ENCODE measurements around the gene TRABD2B.

The TRABD2B gene

GRCh38 chr1:47830021-47830420 is 167.2 kb downstream of the TRABD2B start:
- no peak for DNase-seq (ENCODE audit: low read depth, low spot score)

- no peak for DNase-seq (ENCODE audit: low read depth, low spot score)
Observed at GRCh38 chr1:47828978-47829377, 168.2 kb downstream of the TRABD2B start.

DNA sequence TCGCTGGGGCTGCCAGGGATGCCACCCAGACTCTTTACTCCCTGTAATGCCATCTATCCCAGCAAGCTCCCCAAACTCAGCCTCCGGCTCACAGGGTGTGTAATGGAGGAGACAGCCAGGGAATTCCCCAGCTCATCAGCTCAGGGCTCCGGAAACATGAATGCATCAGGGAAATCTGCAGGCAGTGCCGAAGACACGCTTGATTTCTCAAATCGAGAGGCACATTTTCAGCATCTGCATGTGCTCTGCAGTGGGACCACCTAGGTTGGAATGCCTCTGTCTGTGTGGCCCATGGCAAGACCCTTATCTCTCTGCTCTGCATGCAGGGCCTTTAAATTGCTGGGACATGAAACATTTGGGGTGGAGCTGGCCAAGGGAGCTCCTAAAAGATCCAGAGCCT is 170.1 kb downstream of the TRABD2B start:
- DNase-seq (ENCODE audit: low read depth, low spot score), result no peak

GRCh38 chr1:47824716-47825115 is 172.5 kb downstream of the TRABD2B start:
- no peak for DNase-seq (ENCODE audit: low read depth, low spot score)

DNA sequence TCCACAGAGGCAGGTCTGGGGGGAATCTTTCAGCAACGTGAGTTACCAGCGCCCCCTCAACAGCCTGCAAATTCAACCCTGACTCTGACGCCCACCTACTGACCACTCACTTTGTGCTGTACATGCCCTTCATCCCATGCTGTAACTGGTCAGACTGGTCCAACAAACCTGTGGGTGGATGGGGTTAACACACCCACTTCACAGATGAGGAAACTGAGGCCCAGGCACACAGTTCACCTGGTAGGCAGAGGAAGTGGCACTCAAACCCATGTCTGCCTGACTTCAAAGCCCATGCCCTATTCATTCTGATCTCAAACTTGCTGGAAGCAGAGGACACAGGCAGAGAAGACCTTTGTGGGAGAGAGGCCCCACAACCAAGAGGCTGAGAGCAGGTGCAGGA is 172.9 kb downstream of the TRABD2B start:
- no peak for DNase-seq (ENCODE audit: low read depth, low spot score)

- DNase-seq (ENCODE audit: low read depth, low spot score), result no peak
Observed at GRCh38 chr1:47823040-47823808, 174.0 kb downstream of the TRABD2B start.

DNA sequence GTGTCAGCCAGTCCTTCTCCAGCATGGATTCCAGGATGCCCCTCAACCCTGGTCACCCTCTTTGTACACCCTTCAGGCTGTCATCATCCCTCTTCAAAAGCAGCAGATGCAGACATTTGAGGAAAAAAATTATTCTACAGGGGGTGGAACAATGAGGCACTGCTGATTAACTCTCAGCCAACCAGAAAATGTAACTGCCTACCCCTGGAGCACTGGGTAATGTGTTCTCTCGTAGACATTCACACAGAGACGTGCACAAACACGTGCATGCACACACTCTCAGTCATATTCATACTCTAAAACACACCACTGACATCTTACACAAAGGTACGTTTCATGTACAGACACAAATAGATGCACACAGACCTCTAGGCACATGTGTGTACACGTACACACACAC is 175.4 kb downstream of the TRABD2B start:
- no peak for DNase-seq (ENCODE audit: low read depth, low spot score)

DNA sequence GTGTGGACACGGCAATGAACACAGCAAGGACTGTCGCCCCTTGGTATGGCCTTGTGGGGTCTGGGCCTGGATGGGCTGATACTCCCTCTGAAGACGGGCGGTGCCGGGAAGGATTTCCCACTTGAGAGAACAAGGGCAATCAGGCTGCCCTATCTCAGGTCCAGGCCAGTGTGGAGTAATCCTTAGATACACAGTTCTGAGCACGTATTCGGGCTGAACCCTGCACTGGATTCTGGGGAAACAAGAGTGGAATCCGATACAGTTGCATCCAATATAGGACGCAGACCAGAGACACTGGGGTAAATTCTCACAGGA is 177.7 kb downstream of the TRABD2B start:
- DNase-seq (ENCODE audit: low read depth, low spot score), result no peak

GRCh38 chr1:47818682-47819573 is 178.3 kb downstream of the TRABD2B start:
- peak; percentile 75 for DNase-seq (ENCODE audit: low read depth, low spot score)

- no peak for DNase-seq (ENCODE audit: low read depth, low spot score)
Observed at GRCh38 chr1:47817861-47818260, 179.3 kb downstream of the TRABD2B start.

DNA sequence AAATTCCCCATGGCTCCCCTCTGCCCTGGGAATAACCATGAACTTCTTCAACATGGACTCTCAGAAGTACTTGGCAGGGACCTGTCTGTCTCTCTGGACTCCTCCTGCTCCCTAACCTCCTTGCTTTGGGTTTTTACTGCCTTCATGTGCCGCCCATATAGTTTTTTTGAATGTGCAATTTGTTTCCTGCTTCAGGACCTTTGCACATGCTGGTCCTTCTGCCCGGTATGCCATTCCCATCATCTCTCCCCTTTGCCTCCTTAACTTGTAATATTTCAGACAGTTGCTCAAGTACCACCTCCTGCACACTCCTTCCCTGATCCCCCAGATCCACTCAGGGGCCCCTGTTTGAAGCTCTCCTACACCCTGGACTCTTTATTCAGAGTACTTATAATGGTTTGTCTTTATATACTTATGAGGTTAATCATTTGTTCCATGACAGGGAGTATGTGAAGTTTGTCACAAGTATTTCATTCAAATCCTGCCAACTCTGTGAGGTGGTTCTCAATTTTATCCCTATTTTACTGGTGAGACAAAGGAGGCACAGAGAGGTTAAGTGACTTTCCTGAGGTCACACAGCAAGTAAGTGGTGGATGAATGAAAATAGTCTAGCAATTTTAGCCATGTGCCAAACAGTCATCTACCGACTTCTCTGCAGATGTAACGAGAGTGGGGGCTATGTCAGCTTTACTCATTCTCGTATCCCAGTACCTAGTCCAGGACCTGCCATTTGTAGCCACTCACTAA is 180.7 kb downstream of the TRABD2B start:
- DNase-seq (ENCODE audit: low read depth, low spot score), result no peak

DNA sequence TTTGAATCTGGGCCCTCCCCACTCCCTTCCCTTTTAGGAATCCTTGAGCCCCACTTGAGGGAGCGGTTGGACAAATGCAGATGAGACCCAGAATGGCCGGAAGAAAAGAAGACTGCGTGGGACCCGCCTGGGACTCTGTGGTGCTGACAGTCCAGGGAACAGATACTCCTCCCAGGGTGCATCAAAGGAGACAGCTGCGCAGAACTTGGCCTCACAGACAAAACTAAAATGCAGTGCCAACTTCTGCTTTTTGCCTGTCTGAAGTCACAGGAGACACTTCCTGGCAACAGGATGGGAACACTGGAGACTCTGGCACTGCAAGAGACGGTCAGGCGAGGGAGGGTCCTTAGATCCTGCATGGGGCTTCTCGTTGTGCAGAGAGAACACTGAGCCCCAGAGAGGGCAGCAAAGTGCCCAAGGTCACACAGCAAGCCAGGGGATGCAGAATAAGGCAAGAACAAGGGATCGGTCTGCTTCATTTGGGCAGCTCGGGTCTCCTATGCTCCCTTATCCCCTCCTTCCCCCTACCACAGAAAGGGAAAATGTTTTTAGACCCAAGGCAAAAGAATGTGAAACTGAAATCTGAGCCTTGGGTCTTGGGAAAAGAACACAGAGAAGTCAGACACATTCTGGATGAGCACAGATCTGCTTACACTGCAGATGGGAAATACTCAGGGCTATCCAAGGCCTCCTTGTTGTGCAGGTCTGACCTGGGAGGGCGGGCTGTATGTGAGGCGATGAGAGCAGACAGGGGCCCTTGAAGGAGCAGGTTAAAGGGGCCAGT is 182.4 kb downstream of the TRABD2B start:
- no peak for DNase-seq (ENCODE audit: low read depth, low spot score)

DNA sequence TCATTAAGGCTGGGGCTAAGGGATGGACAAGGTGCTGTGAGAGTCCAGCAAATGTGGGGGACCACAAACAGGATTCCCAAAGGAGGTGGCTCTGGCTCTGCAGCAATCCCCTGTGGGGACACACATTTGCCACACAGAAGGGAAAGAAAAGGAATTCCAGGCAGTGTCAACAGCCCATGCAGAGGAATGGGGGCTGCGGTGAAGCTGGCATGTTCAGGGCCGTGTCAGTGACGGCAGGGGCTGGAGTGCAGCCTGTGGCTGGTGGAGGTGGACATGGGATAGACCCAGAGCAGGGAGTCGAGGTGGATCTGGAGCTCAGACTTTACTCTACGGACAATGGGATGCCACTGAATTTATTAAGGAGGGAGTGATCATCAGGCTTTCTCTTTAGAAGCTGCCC is 183.2 kb downstream of the TRABD2B start:
- no peak for DNase-seq (ENCODE audit: low read depth, low spot score)

- no peak for DNase-seq (ENCODE audit: low read depth, low spot score)
Observed at GRCh38 chr1:47812904-47813514, 184.2 kb downstream of the TRABD2B start.

DNA sequence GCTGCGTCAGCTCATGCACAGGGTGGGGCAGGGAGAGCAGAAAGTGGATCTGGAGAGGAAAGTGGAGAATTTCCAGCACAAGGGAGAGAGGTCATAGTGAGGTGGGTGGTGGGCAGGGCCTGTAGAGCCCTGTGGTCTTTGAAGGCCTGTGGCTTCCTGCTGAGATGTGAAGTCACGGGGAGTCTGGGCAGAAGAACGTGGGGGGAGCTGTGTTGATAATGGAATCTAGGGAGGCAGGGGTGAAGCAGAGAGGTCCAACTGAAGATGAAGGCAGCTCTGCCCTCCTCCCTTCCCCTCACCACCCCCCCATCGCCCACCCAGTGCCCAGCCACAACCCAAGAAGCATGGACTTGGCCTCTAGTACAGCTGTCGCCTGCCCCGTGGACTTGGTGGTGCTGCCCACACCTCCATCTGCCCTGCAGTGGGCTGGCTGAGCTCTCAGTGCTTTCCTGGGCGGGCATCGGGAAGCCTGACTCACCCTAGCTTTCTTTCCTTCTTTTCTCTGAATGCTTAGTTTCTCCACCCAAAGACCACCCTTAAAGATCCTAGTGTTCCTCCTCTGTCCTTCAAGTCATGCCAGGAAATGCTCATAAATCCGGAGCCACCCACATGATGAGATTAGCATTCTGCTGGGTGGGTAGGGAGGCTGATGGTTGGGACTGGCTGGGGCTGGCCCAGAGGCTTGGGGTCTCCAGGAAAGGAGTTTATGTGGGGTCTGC is 186.1 kb downstream of the TRABD2B start:
- no peak for DNase-seq (ENCODE audit: low read depth, low spot score)

- peak; percentile 46 for DNase-seq (ENCODE audit: low read depth, low spot score)
Observed at GRCh38 chr1:47809301-47810084, 187.7 kb downstream of the TRABD2B start.

- DNase-seq (ENCODE audit: low read depth, low spot score), result no peak
Observed at GRCh38 chr1:47808612-47809011, 188.6 kb downstream of the TRABD2B start.

GRCh38 chr1:47805921-47806361 is 191.2 kb downstream of the TRABD2B start:
- DNase-seq (ENCODE audit: low read depth, low spot score), result no peak

GRCh38 chr1:47805018-47805417 is 192.2 kb downstream of the TRABD2B start:
- no peak for DNase-seq (ENCODE audit: low read depth, low spot score)
